ENCODE data around the gene HDGF. TPM values are rescaled to one million over a fixed set of nuclear protein-coding genes. Genes with fewer than 3 reads are reported as not detected.

HDGF gene
- total and polyA plus RNA-seq, 2 of the 8 experiments (the other 6 are each of a cell fraction or from before 2014, with no cell fraction given) = 145 to 391 TPM

- peaks cover 30 to 63% of the 10 kb centered on the region in 2 experiments for H3K79me2 ChIP-seq (ENCODE audit: control insufficient read depth in 1 of 2, insufficient read depth in 2 of 2, low read length in 2 of 2)
- H4K91ac ChIP-seq (replicated peaks; ENCODE audit: insufficient read length, low read length) = peak overlapping the region; percentile 69
- CTCF ChIA-PET (ENCODE audit: partially characterized antibody) = interaction anchor here (0.7 to 6.6 kb wide), 4 partner anchors 19 to 57 kb away, joined by 3 to 76 read pairs (median 14); partner anchors contain the start of genes ISG20L2 and METTL25B
- H3K4me2 ChIP-seq (ENCODE audit: insufficient read depth in 1 of 2, low read depth in 2 of 2, low read length in 2 of 2) = peak overlapping the region; percentile 98 to 99
- peak overlapping the region; percentile 99 for H3K18ac ChIP-seq (ENCODE audit: extremely low read depth, low read length)
- H3K36me3 ChIP-seq (ENCODE audit: control insufficient read depth in 2 of 4, insufficient read depth in 4 of 4, low read length in 3 of 4) = peaks cover 13 to 33% (median 14%) of the 10 kb centered on the region in 4 experiments; a peak in 6 of 8 replicates
- H3K27ac ChIP-seq (ENCODE audit: low read depth, low read length) = peak overlapping the region; percentile 100
- no peak overlapping the region for H3K14ac ChIP-seq (ENCODE audit: insufficient read length)
- no peak for FAIRE-seq
- no peak overlapping the region for H2AFZ ChIP-seq (ENCODE audit: low read length)
- peaks cover 8% of the 10 kb centered on the region for H3K23me2 ChIP-seq (ENCODE audit: low read depth, low read length)
- peak overlapping the region; percentile 99 for H2BK5ac ChIP-seq (ENCODE audit: low read depth, low read length)
- H3K23ac ChIP-seq (ENCODE audit: insufficient read length) = no peak overlapping the region
- 0 out of 2 replicates have a peak overlapping the region, but pooled peaks have one; percentile 84 for H4K8ac ChIP-seq (ENCODE audit: extremely low read depth, insufficient read depth, low read length)
- H2BK15ac ChIP-seq (ENCODE audit: low read length) = peak overlapping the region; percentile 92; the same call in 1 of the 2 replicates
- H2BK12ac ChIP-seq (ENCODE audit: low read depth, low read length) = peak overlapping the region; percentile 98; the same call in 1 of the 2 replicates
- peak overlapping the region; percentile 16 for H2BK120ac ChIP-seq (replicated peaks; ENCODE audit: low read depth, low read length)
- peak overlapping the region; percentile 92 for H4K5ac ChIP-seq (ENCODE audit: insufficient read length, low read depth, low read length)
- peak overlapping the region; percentile 43 for H3K56ac ChIP-seq (replicated peaks; ENCODE audit: insufficient read length, low read depth, low read length)
- no peaks in the 10 kb centered on the region for H3K27me3 ChIP-seq (replicated peaks in 1 of 4; ENCODE audit: control insufficient read depth in 3 of 4, extremely low read depth in 1 of 4, insufficient read depth in 3 of 4, low read length in 3 of 4)
- peaks cover 15% of the 10 kb centered on the region for H3K79me1 ChIP-seq (ENCODE audit: low read depth, low read length)
- H4K20me1 ChIP-seq (replicated peaks in 1 of 2; ENCODE audit: control insufficient read depth in 1 of 2, insufficient read depth in 2 of 2, low read length in 2 of 2) = peaks cover 0 to 4% of the 10 kb centered on the region in 2 experiments
- POLR2A ChIA-PET (ENCODE audit: partially characterized antibody) = interaction anchor here (1.3 to 10.7 kb wide), 8 partner anchors 11 to 53 kb away, joined by 5 to 214 read pairs (median 6); partner anchors contain the start of genes ISG20L2, METTL25B and PRCC
- peaks cover 32 to 50% (median 34%) of the 10 kb centered on the region in 4 experiments for H3K4me1 ChIP-seq (replicated peaks in 1 of 4; ENCODE audit: control insufficient read depth in 3 of 4, insufficient read depth in 4 of 4, low read length in 3 of 4)
- H2AK5ac ChIP-seq (ENCODE audit: low read depth, low read length) = peak overlapping the region; percentile 94
- H3K4ac ChIP-seq (replicated peaks; ENCODE audit: insufficient read length, low read depth, low read length) = no peak overlapping the region
- no peak for TF ChIP-seq RFX5 (IDR thresholded peaks at IDR 0.05; ENCODE audit: borderline replicate concordance, low read depth, low read length)
- TF ChIP-seq TEAD4 (IDR thresholded peaks at IDR 0.05; ENCODE audit: low read depth, low read length) = no peak
- TF ChIP-seq CBX8 (IDR thresholded peaks at IDR 0.05; ENCODE audit: borderline replicate concordance, low read depth, low read length) = no peak
- TF ChIP-seq USF2 (IDR thresholded peaks at IDR 0.05; ENCODE audit: low read length) = peak; percentile 78
- TF ChIP-seq SP4 (IDR thresholded peaks at IDR 0.05; ENCODE audit: low read length) = no peak
- no peak for TF ChIP-seq NANOG (IDR thresholded peaks at IDR 0.05; ENCODE audit: insufficient read depth, low read depth, low read length, poor library complexity, severe bottlenecking)
- no peak for TF ChIP-seq TBP (IDR thresholded peaks at IDR 0.05; ENCODE audit: low read depth, low read length)
- TF ChIP-seq, protein P1, sequence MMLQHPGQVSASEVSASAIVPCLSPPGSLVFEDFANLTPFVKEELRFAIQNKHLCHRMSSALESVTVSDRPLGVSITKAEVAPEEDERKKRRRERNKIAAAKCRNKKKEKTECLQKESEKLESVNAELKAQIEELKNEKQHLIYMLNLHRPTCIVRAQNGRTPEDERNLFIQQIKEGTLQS (IDR thresholded peaks at IDR 0.05; ENCODE audit: insufficient read depth, low read depth, low read length) = 0 out of 2 replicates have a peak, but pooled peaks have one; percentile 34
- TF ChIP-seq SIX5 (IDR thresholded peaks at IDR 0.05; ENCODE audit: low read depth, low read length) = no peak
- TF ChIP-seq, protein P2, sequence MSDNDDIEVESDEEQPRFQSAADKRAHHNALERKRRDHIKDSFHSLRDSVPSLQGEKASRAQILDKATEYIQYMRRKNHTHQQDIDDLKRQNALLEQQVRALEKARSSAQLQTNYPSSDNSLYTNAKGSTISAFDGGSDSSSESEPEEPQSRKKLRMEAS (IDR thresholded peaks at IDR 0.05) = peak; percentile 43; the same call in 1 of the 2 replicates
- H3K9ac ChIP-seq (replicated peaks in 1 of 4; ENCODE audit: extremely low read depth in 1 of 4, low read depth in 3 of 4, low read length in 3 of 4) = peak overlapping the region in 3 of 4 experiments; percentile 42 to 98 (median 81); a peak in 6 of 7 replicates
- no peak for DNase-seq (ENCODE audit: low read depth in 1 of 2, low spot score in 2 of 2)
- peak overlapping the region; percentile 61; the same call in 1 of the 2 replicates for H2BK20ac ChIP-seq (ENCODE audit: low read length)
- H3K9me3 ChIP-seq (ENCODE audit: insufficient read depth in 2 of 2, low read depth in 1 of 2, low read length in 1 of 2) = no peaks in the 10 kb centered on the region
- 28% methylated on average over 7 of the region's 9 CpGs; no CpG with 5 or more reads in 1 of the 2 experiments for WGBS, 2 experiments (ENCODE audit: extremely low coverage in 1 of 2, insufficient coverage in 1 of 2, insufficient read length in 1 of 2, insufficient replicate concordance in 2 of 2, low coverage in 1 of 2, low lambda C conversion rate in 2 of 2, missing lambda C conversion rate in 1 of 2)
- peak overlapping the region; percentile 52 to 100 (median 64) for H3K4me3 ChIP-seq (ENCODE audit: extremely low read depth in 1 of 4, insufficient read depth in 2 of 4, low read depth in 3 of 4, low read length in 4 of 4)
These were observed 5.1 kb downstream of the HDGF start for GRCh38 chr1:156746406-156746727.

Measured in H1 (cell line).